SK-N-MC (cell line): ENCODE measurements around the gene HYDIN.
"Not testable (repeated sequence)": the region's sequence is repeated elsewhere in the genome, so short reads cannot be mapped to it uniquely, and the experiment has no call there.

Experiments used
- EZH2 ChIP-seq: fragments of 200-600 bp; sonication (generic); IDR thresholded peaks from one replicate; pipeline ENCODE4 v1.6.1; 2017; ENCODE audit warnings: antibody characterized with exemption
- FOXP2 ChIP-seq: optimal IDR thresholded peaks from 2 replicates; pipeline ENCODE3; 2011; ENCODE audit warnings: mild to moderate bottlenecking, moderate library complexity; ENCODE audit not compliant: insufficient read depth; ENCODE audit errors: extremely low read length, control extremely low read depth
- POLR2AphosphoS5 ChIP-seq: IDR thresholded peaks from 2 replicates; pipeline ENCODE4 v1.6.1; 2012; ENCODE audit warnings: mild to moderate bottlenecking, low read depth, low read length, borderline replicate concordance

GRCh38 chr16:70960169-70960568, 270.4 kb downstream of the HYDIN start:
- TF ChIP-seq EZH2, POLR2AphosphoS5, FOXP2: not testable (repeated sequence)
